Measurements from ENCODE around the gene NSD2. TPM values are rescaled to one million over a fixed set of nuclear protein-coding genes. Genes with fewer than 3 reads are reported as not detected.

The NSD2 gene
- total RNA-seq, 6 experiments from 2014 or later = 11.4 to 19.4 (median 14.0) TPM

DNA sequence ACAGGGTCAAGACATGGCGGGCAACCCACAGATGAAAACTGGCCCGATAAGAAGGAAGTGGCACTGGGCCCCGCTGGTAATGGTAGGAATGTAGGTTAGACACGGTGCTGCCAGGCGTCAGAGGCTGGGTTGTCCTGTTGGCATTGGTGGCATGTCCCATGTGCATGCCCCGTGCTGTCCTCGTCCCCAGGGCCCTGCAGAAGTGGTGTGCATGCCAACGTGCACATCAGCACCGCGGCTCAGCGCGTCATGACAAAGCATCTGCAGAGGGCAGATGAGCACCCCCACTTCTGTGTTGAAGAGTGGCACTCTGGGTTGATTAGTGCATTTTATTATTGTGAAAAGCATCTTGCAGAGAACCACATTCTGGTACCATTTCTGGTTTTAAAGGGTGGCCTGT, 102.0 kb downstream of the NSD2 start:
- Histone ChIP-seq H3K4me1 (no peaks in the 10 kb centered on the region), H3K4me3 (no peak overlapping the region), H3K27ac (no peak overlapping the region), H3K27me3 (no peaks in the 10 kb centered on the region), H3K9me3 (no peaks in the 10 kb centered on the region), H3K36me3 (peaks cover 0 to 7% (median 3%) of the 10 kb centered on the region in 4 donors)
- no peak for TF ChIP-seq POLR2A (IDR thresholded peaks at IDR 0.05)
- TF ChIP-seq, protein P1, sequence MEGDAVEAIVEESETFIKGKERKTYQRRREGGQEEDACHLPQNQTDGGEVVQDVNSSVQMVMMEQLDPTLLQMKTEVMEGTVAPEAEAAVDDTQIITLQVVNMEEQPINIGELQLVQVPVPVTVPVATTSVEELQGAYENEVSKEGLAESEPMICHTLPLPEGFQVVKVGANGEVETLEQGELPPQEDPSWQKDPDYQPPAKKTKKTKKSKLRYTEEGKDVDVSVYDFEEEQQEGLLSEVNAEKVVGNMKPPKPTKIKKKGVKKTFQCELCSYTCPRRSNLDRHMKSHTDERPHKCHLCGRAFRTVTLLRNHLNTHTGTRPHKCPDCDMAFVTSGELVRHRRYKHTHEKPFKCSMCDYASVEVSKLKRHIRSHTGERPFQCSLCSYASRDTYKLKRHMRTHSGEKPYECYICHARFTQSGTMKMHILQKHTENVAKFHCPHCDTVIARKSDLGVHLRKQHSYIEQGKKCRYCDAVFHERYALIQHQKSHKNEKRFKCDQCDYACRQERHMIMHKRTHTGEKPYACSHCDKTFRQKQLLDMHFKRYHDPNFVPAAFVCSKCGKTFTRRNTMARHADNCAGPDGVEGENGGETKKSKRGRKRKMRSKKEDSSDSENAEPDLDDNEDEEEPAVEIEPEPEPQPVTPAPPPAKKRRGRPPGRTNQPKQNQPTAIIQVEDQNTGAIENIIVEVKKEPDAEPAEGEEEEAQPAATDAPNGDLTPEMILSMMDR (IDR thresholded peaks at IDR 0.05) = no peak
- DNase-seq (peak in 2 of 3 donors; percentile 29 to 34), ATAC-seq (no peak)
- intact Hi-C loops (cut with DNase I) = no loop called here
- WGBS (ENCODE audit: insufficient coverage, low coverage, low lambda C conversion rate, missing lambda C conversion rate) = 90% methylated on average over 3 of the region's 12 CpGs

DNA sequence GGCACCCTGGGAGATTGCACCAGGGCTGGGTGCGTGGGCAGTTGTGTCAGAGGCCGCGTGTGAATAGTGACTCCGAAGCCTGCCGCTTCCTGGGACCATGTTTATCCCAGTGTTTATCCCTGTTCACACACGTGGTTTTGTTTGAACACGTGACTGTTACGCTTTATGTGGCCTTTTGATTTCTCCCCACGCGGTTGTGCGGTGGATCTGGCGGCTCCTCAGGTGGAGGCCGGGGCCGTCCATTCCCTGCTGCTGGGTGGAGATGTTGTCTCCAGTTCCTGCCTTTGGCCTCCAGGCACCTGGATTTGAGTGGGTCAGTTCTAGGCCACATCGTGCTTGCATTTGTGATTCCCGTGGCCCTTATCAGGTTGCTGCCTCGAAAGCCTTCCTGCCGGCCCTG, 102.5 kb downstream of the NSD2 start:
- WGBS (ENCODE audit: insufficient coverage, low coverage, low lambda C conversion rate, missing lambda C conversion rate) = 93% methylated on average over 6 of the region's 18 CpGs
- H3K4me3 ChIP-seq = no peak overlapping the region
- DNase-seq = peak in 2 of 3 donors; percentile 17 to 21
- H3K36me3 ChIP-seq = peaks cover 0 to 10% (median 4%) of the 10 kb centered on the region in 4 donors
- no peak overlapping the region for H3K27ac ChIP-seq
- no peak for TF ChIP-seq POLR2A (IDR thresholded peaks at IDR 0.05)
- TF ChIP-seq, protein P1 (IDR thresholded peaks at IDR 0.05) = no peak
- intact Hi-C loops (cut with DNase I) = no loop called here
- H3K9me3 ChIP-seq = no peaks in the 10 kb centered on the region
- no peak for ATAC-seq
- H3K27me3 ChIP-seq = no peaks in the 10 kb centered on the region
- no peaks in the 10 kb centered on the region for H3K4me1 ChIP-seq

DNA sequence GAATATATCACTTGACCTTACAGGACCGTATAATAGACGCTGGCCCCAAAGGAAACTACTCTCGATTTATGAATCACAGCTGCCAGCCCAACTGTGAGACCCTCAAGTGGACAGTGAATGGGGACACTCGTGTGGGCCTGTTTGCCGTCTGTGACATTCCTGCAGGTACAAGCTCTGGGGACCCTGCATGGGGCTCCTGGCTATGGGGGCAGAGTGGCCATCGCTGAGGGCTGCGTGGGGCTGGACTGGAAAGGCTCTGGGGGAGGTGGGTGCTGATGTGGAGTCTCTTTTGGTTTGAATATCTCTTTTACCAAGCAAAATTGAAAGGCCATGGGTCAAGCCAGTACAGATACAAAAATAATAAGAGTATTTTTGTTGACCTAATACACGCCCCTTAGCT, 103.6 kb downstream of the NSD2 start:
- ATAC-seq = no peak
- no peak for TF ChIP-seq POLR2A (IDR thresholded peaks at IDR 0.05)
- TF ChIP-seq, protein P1 (IDR thresholded peaks at IDR 0.05) = no peak
- intact Hi-C loops (cut with DNase I) = no loop called here
- Histone ChIP-seq H3K27ac (no peak overlapping the region), H3K4me1 (no peaks in the 10 kb centered on the region), H3K36me3 (peaks cover 0 to 17% (median 4%) of the 10 kb centered on the region in 4 donors), H3K9me3 (no peaks in the 10 kb centered on the region), H3K27me3 (no peaks in the 10 kb centered on the region), H3K4me3 (no peak overlapping the region)
- DNase-seq = peak in 1 of 3 donors; percentile 28
- WGBS (ENCODE audit: insufficient coverage, low coverage, low lambda C conversion rate, missing lambda C conversion rate) = 96% methylated on average over 5 of the region's 8 CpGs

DNA sequence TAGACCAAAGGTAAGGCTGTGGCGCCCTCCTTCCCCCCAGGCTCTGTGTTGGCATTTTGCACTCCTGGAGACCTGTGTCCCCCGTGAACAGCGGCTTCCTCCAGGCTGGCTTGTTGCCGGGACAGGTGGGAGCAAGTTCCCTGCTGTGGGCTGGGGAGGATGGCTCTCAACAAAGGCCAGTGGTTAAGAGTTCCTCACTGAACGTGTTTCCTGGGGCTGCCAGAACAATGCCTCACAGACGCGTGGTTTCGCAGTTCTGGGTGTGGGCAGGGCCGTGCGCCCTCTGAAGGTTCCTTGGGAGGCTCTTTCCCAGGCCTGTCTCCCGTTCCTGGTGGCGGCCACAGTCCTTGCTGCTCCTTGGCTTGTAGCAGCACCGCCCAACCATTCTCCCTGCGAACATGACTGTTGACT, 104.2 kb downstream of the NSD2 start:
- Histone ChIP-seq H3K9me3 (no peaks in the 10 kb centered on the region), H3K27ac (no peak overlapping the region), H3K4me3 (no peak overlapping the region), H3K36me3 (peaks cover 0 to 19% (median 4%) of the 10 kb centered on the region in 4 donors), H3K4me1 (no peaks in the 10 kb centered on the region), H3K27me3 (no peaks in the 10 kb centered on the region)
- DNase-seq = peak in 1 of 3 donors; percentile 42
- intact Hi-C loops (cut with DNase I) = no loop called here
- ATAC-seq = no peak
- 100% methylated on average over 2 of the region's 14 CpGs for WGBS (ENCODE audit: insufficient coverage, low coverage, low lambda C conversion rate, missing lambda C conversion rate)
- no peak for TF ChIP-seq POLR2A (IDR thresholded peaks at IDR 0.05)
- TF ChIP-seq, protein P1 (IDR thresholded peaks at IDR 0.05) = no peak

DNA sequence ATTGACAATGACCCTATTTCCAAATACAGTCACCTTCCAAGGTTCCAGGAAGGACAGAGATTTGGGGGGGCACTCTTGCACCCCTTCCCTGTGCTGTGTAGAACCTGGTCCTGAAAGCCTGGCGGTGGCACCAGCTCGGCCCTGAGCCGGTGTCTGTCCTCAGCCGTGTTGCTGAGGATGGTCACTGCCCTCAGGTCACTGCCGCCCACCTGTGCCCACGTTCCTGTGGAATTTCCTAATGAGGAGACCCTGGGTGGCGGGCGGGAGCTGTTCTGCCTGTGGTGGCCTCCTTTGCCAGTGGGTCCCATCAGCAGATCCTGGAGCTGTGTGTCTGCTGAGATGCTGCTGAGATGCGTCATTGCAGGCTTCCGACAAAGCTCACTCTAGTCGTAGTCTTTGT, 104.7 kb downstream of the NSD2 start:
- 100% methylated on average over 2 of the region's 11 CpGs for WGBS (ENCODE audit: insufficient coverage, low coverage, low lambda C conversion rate, missing lambda C conversion rate)
- intact Hi-C loops (cut with DNase I) = no loop called here
- Histone ChIP-seq H3K9me3 (no peaks in the 10 kb centered on the region), H3K4me1 (no peaks in the 10 kb centered on the region), H3K27me3 (no peaks in the 10 kb centered on the region), H3K36me3 (peaks cover 0 to 24% (median 4%) of the 10 kb centered on the region in 4 donors), H3K4me3 (no peak overlapping the region), H3K27ac (no peak overlapping the region)
- no peak for ATAC-seq
- DNase-seq = peak in 1 of 3 donors; percentile 23
- TF ChIP-seq POLR2A (IDR thresholded peaks at IDR 0.05) = no peak
- TF ChIP-seq, protein P1 (IDR thresholded peaks at IDR 0.05) = no peak

All from right lobe of liver (tissue), 6 donors.